Sigmoid colon (tissue), 4 donors: ENCODE data around the gene NEK5.

Experiments used
- CTCF ChIP-seq, 4 experiments: fragments of 450-650 bp in 3 of 4; fragments of 200-600 bp in 1 of 4; IDR thresholded peaks; one replicate each; pipeline ENCODE4 v1.5.1; 2016 to 2019; ENCODE audit warnings: antibody characterized with exemption in 4 of 4, mild to moderate bottlenecking in 3 of 4, moderate library complexity in 2 of 4
- EP300 ChIP-seq, 4 donors: sonication (generic); formaldehyde crosslinking; IDR thresholded peaks; one replicate each; pipeline ENCODE4 v1.6.1; 2017; ENCODE audit warnings: antibody characterized with exemption in 4 of 4
- POLR2AphosphoS5 ChIP-seq, 4 donors: sonication (generic); formaldehyde crosslinking; IDR thresholded peaks; one replicate each; pipeline ENCODE4 v1.6.1; 2017; ENCODE audit warnings: antibody characterized with exemption in 4 of 4

- TF ChIP-seq EP300 (IDR thresholded peaks at IDR 0.05), result no peak
- no peak for TF ChIP-seq CTCF (IDR thresholded peaks at IDR 0.05)
- TF ChIP-seq POLR2AphosphoS5 (IDR thresholded peaks at IDR 0.05), result no peak
Observed at GRCh38 chr13:52141299-52141698, 12.4 kb upstream of the NEK5 start.
